Measurements from ENCODE around the gene NEGR1.

NEGR1 gene

GRCh38 chr1:72018562-72018961 lies 263.8 kb downstream of the NEGR1 start:
- POLR2A ChIA-PET (ENCODE audit: low non-redundant PET), result no interaction called here
- no peak for DNase-seq (ENCODE audit: low spot score)
- H3K27ac ChIP-seq, result no peak overlapping the region
- no peak for TF ChIP-seq CTCF (conservative IDR thresholded peaks at IDR 0.05; ENCODE audit: low read depth)
- CTCF ChIA-PET, result no interaction called here

- POLR2A ChIA-PET (ENCODE audit: low non-redundant PET), result no interaction called here
- no peak overlapping the region for H3K27ac ChIP-seq
- no peak for DNase-seq (ENCODE audit: low spot score)
- CTCF ChIA-PET, result no interaction called here
- TF ChIP-seq CTCF (conservative IDR thresholded peaks at IDR 0.05; ENCODE audit: low read depth), result no peak
Observed at GRCh38 chr1:72015006-72015405, 267.3 kb downstream of the NEGR1 start.

GRCh38 chr1:72013161-72013560 lies 269.2 kb downstream of the NEGR1 start:
- TF ChIP-seq CTCF (conservative IDR thresholded peaks at IDR 0.05; ENCODE audit: low read depth), result no peak
- DNase-seq (ENCODE audit: low spot score), result no peak
- ChIA-PET CTCF (no interaction called here), POLR2A (ENCODE audit: low non-redundant PET) (no interaction called here)
- H3K27ac ChIP-seq, result no peak overlapping the region

- no peak overlapping the region for H3K27ac ChIP-seq
- DNase-seq (ENCODE audit: low spot score), result no peak
- TF ChIP-seq CTCF (conservative IDR thresholded peaks at IDR 0.05; ENCODE audit: low read depth), result no peak
- ChIA-PET CTCF (interaction anchor here (0.6 kb wide), 1 partner anchor 9 kb away, joined by 4 read pairs; no protein-coding TSS in a partner anchor), POLR2A (ENCODE audit: low non-redundant PET) (no interaction called here)
Observed at GRCh38 chr1:72011721-72012120, 270.6 kb downstream of the NEGR1 start.

- no peak overlapping the region for H3K27ac ChIP-seq
- DNase-seq (ENCODE audit: low spot score), result no peak
- CTCF ChIA-PET, result no interaction called here
- POLR2A ChIA-PET (ENCODE audit: low non-redundant PET), result no interaction called here
- TF ChIP-seq CTCF (conservative IDR thresholded peaks at IDR 0.05; ENCODE audit: low read depth), result no peak
Observed at GRCh38 chr1:72010094-72010431, 272.3 kb downstream of the NEGR1 start.

- no peak for DNase-seq (ENCODE audit: low spot score)
- POLR2A ChIA-PET (ENCODE audit: low non-redundant PET), result no interaction called here
- H3K27ac ChIP-seq, result no peak overlapping the region
- CTCF ChIA-PET, result no interaction called here
- TF ChIP-seq CTCF (conservative IDR thresholded peaks at IDR 0.05; ENCODE audit: low read depth), result no peak
Observed at GRCh38 chr1:72009173-72010093, 272.9 kb downstream of the NEGR1 start.

Measured in RWPE1 (cell line).